Mesenchymal stem cell (in vitro differentiated cells and primary cell): ENCODE data around the gene FN3KRP.

ENCODE experiments used
- DNase-seq: peaks from one replicate; pipeline ENCODE4 v3.0.0-alpha.2; 2013
- H2AFZ ChIP-seq: one replicate; pipeline ENCODE4 v1.6.1; 2013; ENCODE audit warnings: low read depth, mild to moderate bottlenecking, control low read depth, inconsistent platforms, low read length, moderate library complexity
- H2AK5ac ChIP-seq: 2 replicates; pipeline ENCODE4 v1.6.1; 2013; ENCODE audit warnings: low read length, moderate library complexity, mild to moderate bottlenecking, inconsistent platforms; ENCODE audit not compliant: severe bottlenecking
- H2BK120ac ChIP-seq: one replicate; pipeline ENCODE4 v1.6.1; 2013; ENCODE audit warnings: low read depth, mild to moderate bottlenecking, inconsistent platforms, low read length, moderate library complexity
- H2BK12ac ChIP-seq, 2 experiments: one replicate each; pipeline ENCODE4 v1.6.1; 2013; ENCODE audit warnings: inconsistent platforms in 2 of 2, low read length in 2 of 2, mild to moderate bottlenecking in 2 of 2, moderate library complexity in 2 of 2, control low read depth in 1 of 2
- H2BK15ac ChIP-seq: one replicate; pipeline ENCODE4 v1.6.1; 2013; ENCODE audit warnings: mild to moderate bottlenecking, low read depth, inconsistent platforms; ENCODE audit not compliant: poor library complexity, severe bottlenecking
- H2BK5ac ChIP-seq: 2 replicates; pipeline ENCODE4 v1.6.1; 2013; ENCODE audit warnings: low read depth, mild to moderate bottlenecking, low read length, control low read depth, inconsistent platforms; ENCODE audit not compliant: poor library complexity, severe bottlenecking
- H3K14ac ChIP-seq, 2 experiments: one replicate each; pipeline ENCODE4 v1.6.1; 2013; ENCODE audit warnings: inconsistent platforms in 2 of 2, low read length in 2 of 2, control low read depth in 1 of 2, mild to moderate bottlenecking in 1 of 2, moderate library complexity in 1 of 2
- H3K18ac ChIP-seq, 2 experiments: one replicate each; pipeline ENCODE4 v1.6.1; 2013; ENCODE audit warnings: inconsistent platforms in 2 of 2, low read length in 2 of 2, control low read depth in 1 of 2, low read depth in 1 of 2, mild to moderate bottlenecking in 1 of 2
- H3K23ac ChIP-seq, 2 experiments: one replicate each; pipeline ENCODE4 v1.6.1; 2013; ENCODE audit warnings: inconsistent platforms in 2 of 2, low read length in 2 of 2, mild to moderate bottlenecking in 2 of 2, moderate library complexity in 2 of 2, control low read depth in 1 of 2
- H3K27ac ChIP-seq: 2 replicates; pipeline ENCODE4 v1.5.1; 2013; ENCODE audit warnings: mild to moderate bottlenecking, moderate library complexity, low read length, control low read depth, inconsistent platforms; ENCODE audit not compliant: poor library complexity, severe bottlenecking
- H3K27me3 ChIP-seq, 2 experiments: 2 replicates each; pipeline versions ENCODE4 v1.6.1 to v1.7.0; 2013; ENCODE audit warnings: low read length in 2 of 2, mild to moderate bottlenecking in 2 of 2, moderate library complexity in 2 of 2, control low read depth in 1 of 2, inconsistent platforms in 1 of 2; ENCODE audit not compliant: control insufficient read depth in 1 of 2, insufficient read depth in 1 of 2
- H3K36me3 ChIP-seq, 2 experiments: 2 replicates each; pipeline versions ENCODE4 v1.6.1 to v1.7.0; 2013; ENCODE audit warnings: low read length in 2 of 2, control low read depth in 1 of 2, inconsistent platforms in 1 of 2, low read depth in 1 of 2, mild to moderate bottlenecking in 1 of 2; ENCODE audit not compliant: insufficient read depth in 2 of 2, control insufficient read depth in 1 of 2
- H3K4ac ChIP-seq, 2 experiments: one replicate each; pipeline ENCODE4 v1.6.1; 2013; ENCODE audit warnings: inconsistent platforms in 2 of 2, low read length in 2 of 2, mild to moderate bottlenecking in 2 of 2, moderate library complexity in 2 of 2, control low read depth in 1 of 2, low read depth in 1 of 2
- H3K4me1 ChIP-seq: 2 replicates; pipeline ENCODE4 v1.6.1; 2013; ENCODE audit warnings: low read depth, low read length, control low read depth; ENCODE audit not compliant: control insufficient read depth, insufficient read depth
- H3K4me2 ChIP-seq: 2 replicates; pipeline ENCODE4 v1.6.1; 2013; ENCODE audit warnings: low read length, mild to moderate bottlenecking, inconsistent platforms; ENCODE audit not compliant: poor library complexity, severe bottlenecking
- H3K4me3 ChIP-seq, 2 experiments: 2 replicates each; pipeline versions ENCODE4 v1.5.1 to v1.7.0; 2013; ENCODE audit warnings: low read length in 2 of 2, mild to moderate bottlenecking in 2 of 2, control low read depth in 1 of 2, low read depth in 1 of 2; ENCODE audit not compliant: insufficient read depth in 1 of 2
- H3K79me1 ChIP-seq: replicated peaks from 2 replicates; pipeline ENCODE4 v1.6.1; 2013; ENCODE audit warnings: mild to moderate bottlenecking, control low read depth, low read length, inconsistent platforms; ENCODE audit not compliant: poor library complexity, severe bottlenecking
- H3K9ac ChIP-seq: 2 replicates; pipeline ENCODE4 v1.7.0; 2013; ENCODE audit warnings: mild to moderate bottlenecking, low read length, moderate library complexity
- H3K9me3 ChIP-seq: 2 replicates; pipeline ENCODE4 v1.7.0; 2013; ENCODE audit warnings: mild to moderate bottlenecking, low read length; ENCODE audit not compliant: control insufficient read depth
- H4K8ac ChIP-seq: one replicate; pipeline ENCODE4 v1.6.1; 2013; ENCODE audit warnings: inconsistent platforms, mild to moderate bottlenecking, low read length, moderate library complexity
- H4K91ac ChIP-seq: one replicate; pipeline ENCODE4 v1.6.1; 2013; ENCODE audit warnings: mild to moderate bottlenecking, low read length, inconsistent platforms
- WGBS: methylation state at CpG from one replicate; pipeline ENCODE4 v1.1.7; 2013; ENCODE audit warnings: mixed read lengths; 5-methylcytosine and 5-hydroxymethylcytosine counted together

FN3KRP gene

DNA sequence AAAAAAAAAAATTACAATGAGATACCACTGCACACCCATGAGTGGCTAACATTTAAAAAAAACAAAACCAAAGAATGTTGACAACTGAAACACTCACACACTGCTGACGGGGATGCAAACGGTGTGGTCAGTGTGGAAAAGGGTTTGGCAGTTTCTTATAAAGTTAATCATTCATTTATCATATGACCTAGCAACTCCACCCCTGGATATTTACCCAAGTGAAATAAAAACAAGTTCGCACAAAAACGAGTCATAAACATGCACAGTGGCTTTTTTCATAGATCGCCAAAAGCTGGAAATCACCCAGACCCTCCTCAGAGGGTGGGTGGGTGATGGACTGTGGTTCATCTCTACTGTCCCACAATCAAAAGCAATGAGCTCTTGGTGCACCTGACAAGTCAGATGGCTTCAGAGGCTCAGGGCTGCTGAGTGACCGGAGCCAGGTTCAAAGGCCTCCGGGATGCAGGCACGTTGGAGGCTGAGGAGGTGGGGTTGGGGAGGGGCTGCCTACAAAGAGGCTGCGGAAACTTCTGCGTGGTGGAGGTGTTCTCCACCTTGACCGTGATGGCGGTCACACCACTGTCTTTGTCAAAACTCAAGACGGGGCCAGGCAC is 32.2 kb upstream of the FN3KRP start:
- no peak overlapping the region for H3K4me2 ChIP-seq
- no peak overlapping the region for H4K8ac ChIP-seq
- H3K36me3 ChIP-seq = peaks cover 0 to 16% of the 10 kb centered on the region in 2 experiments
- no peak overlapping the region for H4K91ac ChIP-seq
- H2BK12ac ChIP-seq = no peak overlapping the region
- no peak overlapping the region for H3K27ac ChIP-seq
- DNase-seq = no peak
- no peak overlapping the region for H2BK120ac ChIP-seq
- H3K4me1 ChIP-seq = peaks cover 31% of the 10 kb centered on the region
- 89% methylated on average over 8 of the region's 13 CpGs for WGBS
- H2AFZ ChIP-seq = no peak overlapping the region
- H3K4me3 ChIP-seq = no peak overlapping the region
- no peak overlapping the region for H2BK5ac ChIP-seq
- H3K9me3 ChIP-seq = peaks cover 10% of the 10 kb centered on the region
- H3K18ac ChIP-seq = no peak overlapping the region
- H2BK15ac ChIP-seq = no peak overlapping the region
- no peak overlapping the region for H3K9ac ChIP-seq
- no peak overlapping the region for H2AK5ac ChIP-seq
- no peak overlapping the region for H3K14ac ChIP-seq
- H3K79me1 ChIP-seq = peaks cover 17% of the 10 kb centered on the region
- no peaks in the 10 kb centered on the region for H3K27me3 ChIP-seq
- H3K23ac ChIP-seq = no peak overlapping the region
- no peak overlapping the region for H3K4ac ChIP-seq

DNA sequence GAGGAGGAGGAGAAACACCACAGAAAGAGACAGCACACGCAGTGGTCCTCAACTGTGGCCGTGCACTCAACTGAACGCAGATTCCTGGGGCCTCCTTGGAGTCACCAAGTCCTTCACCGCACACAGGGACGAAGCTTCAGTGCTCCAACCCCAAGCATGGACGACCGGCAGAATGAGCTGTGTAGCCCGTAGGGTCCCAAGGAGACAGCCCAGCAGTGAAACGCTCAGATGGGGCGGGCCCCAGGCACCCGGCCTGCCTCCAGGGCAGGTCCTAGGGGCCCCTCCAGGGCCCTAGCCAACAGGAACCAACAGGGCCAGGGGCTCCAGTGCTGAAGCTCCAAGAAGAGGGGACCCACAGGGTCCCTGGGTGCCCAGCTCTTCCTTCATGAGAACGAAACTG is 31.2 kb upstream of the FN3KRP start:
- H4K8ac ChIP-seq = no peak overlapping the region
- H3K4me3 ChIP-seq = no peak overlapping the region
- H2BK120ac ChIP-seq = no peak overlapping the region
- H3K23ac ChIP-seq = no peak overlapping the region
- peaks cover 0 to 12% of the 10 kb centered on the region in 2 experiments for H3K36me3 ChIP-seq
- H3K27ac ChIP-seq = no peak overlapping the region
- DNase-seq = no peak
- no peak overlapping the region for H3K14ac ChIP-seq
- no peak overlapping the region for H3K4me2 ChIP-seq
- H3K4me1 ChIP-seq = peaks cover 29% of the 10 kb centered on the region
- WGBS = 89% methylated on average over 12 of the region's 12 CpGs
- no peak overlapping the region for H2AFZ ChIP-seq
- H4K91ac ChIP-seq = no peak overlapping the region
- no peaks in the 10 kb centered on the region for H3K27me3 ChIP-seq
- H3K9ac ChIP-seq = no peak overlapping the region
- no peak overlapping the region for H2BK5ac ChIP-seq
- no peak overlapping the region for H3K4ac ChIP-seq
- no peak overlapping the region for H3K18ac ChIP-seq
- H2BK15ac ChIP-seq = no peak overlapping the region
- no peak overlapping the region for H2BK12ac ChIP-seq
- peaks cover 10% of the 10 kb centered on the region for H3K9me3 ChIP-seq
- H3K79me1 ChIP-seq = peaks cover 14% of the 10 kb centered on the region
- peak overlapping the region; percentile 35 for H2AK5ac ChIP-seq

DNA sequence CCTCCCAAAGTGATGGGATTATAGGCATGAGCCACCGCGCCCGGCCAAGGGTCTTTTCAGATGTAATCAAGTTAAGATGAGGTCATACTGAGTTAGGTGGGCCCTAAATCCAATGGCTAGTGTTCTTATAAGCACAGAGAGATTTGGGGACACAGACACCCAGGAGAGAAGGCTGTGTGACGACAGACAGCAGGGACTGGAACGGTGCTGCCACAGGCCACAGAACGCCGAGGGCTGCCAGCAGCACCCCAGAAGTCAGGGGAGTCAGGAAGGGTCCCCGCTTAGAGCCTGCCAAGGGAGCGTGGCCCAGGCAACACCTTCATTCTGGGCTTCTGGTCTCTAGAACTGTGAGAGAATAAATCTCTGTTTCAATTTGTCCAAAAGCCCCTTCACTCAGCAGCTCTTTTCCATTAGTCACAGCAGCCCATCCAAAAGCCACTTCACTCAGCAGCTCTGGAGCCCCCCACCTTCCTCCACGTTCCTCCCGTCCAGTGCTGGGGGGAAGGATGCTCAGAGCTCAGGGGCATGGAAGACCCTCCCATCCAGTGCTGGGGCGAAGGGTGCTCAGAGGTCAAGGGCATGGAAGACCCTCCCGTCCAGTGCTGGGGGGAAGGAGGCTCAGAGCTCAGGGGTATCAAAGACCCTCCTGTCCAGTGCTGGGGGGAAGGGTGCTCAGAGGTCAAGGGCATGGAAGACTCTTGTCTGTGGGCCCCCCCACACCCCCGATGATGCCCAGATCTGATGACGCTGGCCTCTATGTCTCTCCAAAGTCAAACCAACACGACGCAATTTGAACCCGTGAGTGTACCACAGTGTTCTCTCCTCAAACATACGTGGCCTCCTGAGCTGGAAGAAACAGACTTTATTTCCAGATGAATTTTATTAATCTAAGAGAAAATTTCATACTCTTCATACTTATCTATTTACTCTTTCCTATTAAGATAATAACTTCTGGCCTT is 29.9 kb upstream of the FN3KRP start:
- Histone ChIP-seq H2AFZ (no peak overlapping the region), H2AK5ac (peak overlapping the region; percentile 66), H3K4me1 (peaks cover 29% of the 10 kb centered on the region), H3K23ac (no peak overlapping the region), H2BK12ac (no peak overlapping the region), H2BK120ac (no peak overlapping the region), H3K9me3 (peaks cover 4% of the 10 kb centered on the region), H3K9ac (no peak overlapping the region), H4K91ac (no peak overlapping the region), H3K18ac (peak overlapping the region in 1 of 2 experiments; percentile 18), H3K4ac (no peak overlapping the region), H3K4me3 (no peak overlapping the region), H3K4me2 (no peak overlapping the region), H3K14ac (no peak overlapping the region), H3K27ac (peak overlapping the region; percentile 74), H2BK5ac (peak overlapping the region; percentile 1), H4K8ac (no peak overlapping the region), H3K79me1 (peaks cover 12% of the 10 kb centered on the region), H3K36me3 (peaks cover 0 to 21% of the 10 kb centered on the region in 2 experiments), H3K27me3 (no peaks in the 10 kb centered on the region), H2BK15ac (no peak overlapping the region)
- 91% methylated on average over 18 of the region's 19 CpGs for WGBS
- DNase-seq = no peak

DNA sequence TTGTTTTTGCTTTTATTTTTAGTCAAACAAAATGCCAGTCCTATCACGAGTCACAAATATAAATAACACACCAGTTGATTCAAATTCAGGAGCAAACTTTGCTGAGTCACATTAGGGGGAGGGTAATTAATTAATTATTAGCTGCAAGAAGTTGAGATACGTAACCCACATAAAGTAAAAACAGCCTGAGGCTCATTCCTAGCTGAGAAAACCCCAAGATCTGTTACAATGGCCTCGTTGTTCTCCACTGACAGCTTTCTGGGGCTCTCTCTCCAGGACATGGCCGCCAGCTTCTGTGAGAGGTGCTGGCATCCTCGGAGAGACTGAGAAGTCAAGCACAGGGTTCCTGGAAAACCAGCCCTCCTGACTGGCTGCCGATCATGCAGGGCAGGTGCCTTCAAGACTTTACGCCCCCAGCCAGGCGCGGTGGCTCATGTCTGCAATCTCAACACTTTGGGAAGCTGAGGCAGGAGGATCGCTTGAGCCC is 29.1 kb upstream of the FN3KRP start:
- Histone ChIP-seq H3K4ac (no peak overlapping the region), H3K4me2 (peak overlapping the region; percentile 27), H3K18ac (no peak overlapping the region), H3K79me1 (peaks cover 14% of the 10 kb centered on the region), H3K4me1 (peaks cover 29% of the 10 kb centered on the region), H3K9me3 (no peaks in the 10 kb centered on the region), H3K4me3 (no peak overlapping the region), H3K23ac (no peak overlapping the region), H3K14ac (no peak overlapping the region), H2BK15ac (no peak overlapping the region), H3K27ac (peak overlapping the region; percentile 94), H2BK12ac (no peak overlapping the region), H2AFZ (no peak overlapping the region), H2AK5ac (no peak overlapping the region), H4K8ac (no peak overlapping the region), H3K27me3 (no peaks in the 10 kb centered on the region), H2BK5ac (peak overlapping the region; percentile 33), H3K9ac (no peak overlapping the region), H2BK120ac (no peak overlapping the region), H3K36me3 (peaks cover 0 to 27% of the 10 kb centered on the region in 2 experiments), H4K91ac (no peak overlapping the region)
- 88% methylated on average over 9 of the region's 10 CpGs for WGBS
- no peak for DNase-seq
